ENCODE results near the gene UBE2L6.

The UBE2L6 gene

GRCh38 chr11:57588046-57588710, 20.7 kb upstream of the UBE2L6 start:
- no peak for TF ChIP-seq GATA3 (IDR thresholded peaks at IDR 0.05; ENCODE audit: low read depth, low read length)
- no peak for TF ChIP-seq GATA2 (IDR thresholded peaks at IDR 0.05; ENCODE audit: low read depth, low read length)

- TF ChIP-seq GATA3 (IDR thresholded peaks at IDR 0.05; ENCODE audit: low read depth, low read length) (no peak), GATA2 (IDR thresholded peaks at IDR 0.05; ENCODE audit: low read depth, low read length) (no peak)
Observed at GRCh38 chr11:57586711-57587245, 19.3 kb upstream of the UBE2L6 start.

DNA sequence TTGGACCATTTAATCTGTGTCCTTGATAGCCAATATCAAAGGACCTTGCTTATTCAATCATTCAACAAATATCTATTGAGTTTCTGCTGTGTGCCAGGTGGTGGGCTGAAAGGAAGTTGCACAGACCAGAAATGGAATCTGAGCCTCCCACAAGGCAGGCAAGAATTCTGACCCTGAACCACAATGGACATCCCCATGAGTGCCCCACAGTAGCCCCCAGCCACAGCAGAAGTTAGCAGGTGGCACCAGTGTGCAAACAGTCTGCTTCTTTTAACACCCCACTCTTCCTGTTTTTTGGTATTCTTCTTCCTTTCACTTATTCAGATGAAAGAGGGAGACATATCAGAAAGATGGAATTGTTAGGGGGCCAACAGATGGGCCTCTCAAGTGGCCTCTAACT, 17.8 kb upstream of the UBE2L6 start:
- TF ChIP-seq GATA2 (IDR thresholded peaks at IDR 0.05; ENCODE audit: low read depth, low read length) (no peak), GATA3 (IDR thresholded peaks at IDR 0.05; ENCODE audit: low read depth, low read length) (no peak)

- TF ChIP-seq GATA3 (IDR thresholded peaks at IDR 0.05; ENCODE audit: low read depth, low read length): no peak
- no peak for TF ChIP-seq GATA2 (IDR thresholded peaks at IDR 0.05; ENCODE audit: low read depth, low read length)
Observed at GRCh38 chr11:57584341-57584740, 16.9 kb upstream of the UBE2L6 start.

DNA sequence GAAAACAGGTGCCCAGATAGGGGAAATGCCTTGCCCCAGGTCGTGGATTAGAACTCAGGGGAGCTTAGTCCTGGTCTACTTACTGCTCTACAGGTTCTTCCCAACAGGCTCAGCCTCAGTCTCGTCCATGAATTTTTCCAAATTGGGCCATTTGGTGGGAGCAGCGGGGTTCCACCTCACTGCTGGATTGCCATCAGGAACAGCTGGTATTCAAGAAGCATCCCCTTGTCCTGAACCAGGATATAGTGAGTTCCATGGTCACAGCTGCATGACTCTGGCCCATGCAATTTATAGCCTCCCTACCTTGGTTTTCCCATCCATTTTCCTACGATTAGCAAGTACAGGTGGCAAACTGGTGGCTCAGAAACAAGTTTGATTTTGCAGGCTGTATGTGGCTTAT, 6.6 kb upstream of the UBE2L6 start:
- TF ChIP-seq GATA3 (IDR thresholded peaks at IDR 0.05; ENCODE audit: low read depth, low read length) (no peak), GATA2 (IDR thresholded peaks at IDR 0.05; ENCODE audit: low read depth, low read length) (no peak)

GRCh38 chr11:57571606-57572005, 4.1 kb upstream of the UBE2L6 start:
- TF ChIP-seq GATA2 (IDR thresholded peaks at IDR 0.05; ENCODE audit: low read depth, low read length): no peak
- no peak for TF ChIP-seq GATA3 (IDR thresholded peaks at IDR 0.05; ENCODE audit: low read depth, low read length)

- no peak for TF ChIP-seq GATA2 (IDR thresholded peaks at IDR 0.05; ENCODE audit: low read depth, low read length)
- no peak for TF ChIP-seq GATA3 (IDR thresholded peaks at IDR 0.05; ENCODE audit: low read depth, low read length)
Observed at GRCh38 chr11:57568330-57568766, 876 bp upstream of the UBE2L6 start.

DNA sequence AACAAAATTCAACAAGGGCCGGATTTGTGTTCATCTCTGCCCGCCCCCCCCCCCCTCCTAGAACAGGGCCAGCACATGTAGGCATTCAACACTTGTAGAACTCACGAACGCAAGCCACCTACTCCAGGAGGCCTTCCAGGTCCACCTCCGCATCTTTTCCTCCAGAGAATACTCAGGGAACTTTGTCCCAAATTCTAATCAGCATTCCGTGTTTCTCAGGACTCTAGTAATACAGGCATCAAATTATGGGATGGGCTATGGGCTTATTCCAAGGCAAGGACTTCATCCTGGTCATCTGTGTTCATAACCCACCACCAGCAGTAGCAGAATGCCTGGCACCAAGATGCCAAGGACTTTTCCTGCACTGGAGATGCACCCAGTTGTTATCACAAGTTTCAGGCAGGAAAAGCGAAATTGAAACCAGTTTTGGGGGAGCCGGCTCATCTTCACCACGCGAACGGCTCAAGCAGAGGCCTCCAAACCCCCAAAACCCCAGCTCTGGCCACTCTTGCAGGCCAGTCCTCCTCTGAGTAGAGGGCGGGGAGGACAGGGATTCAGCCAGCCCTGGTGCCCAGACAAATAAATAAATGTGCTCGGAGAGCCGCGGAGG, 462 bp downstream of the UBE2L6 start:
- TF ChIP-seq GATA3 (IDR thresholded peaks at IDR 0.05; ENCODE audit: low read depth, low read length) (no peak), GATA2 (IDR thresholded peaks at IDR 0.05; ENCODE audit: low read depth, low read length) (no peak)

DNA sequence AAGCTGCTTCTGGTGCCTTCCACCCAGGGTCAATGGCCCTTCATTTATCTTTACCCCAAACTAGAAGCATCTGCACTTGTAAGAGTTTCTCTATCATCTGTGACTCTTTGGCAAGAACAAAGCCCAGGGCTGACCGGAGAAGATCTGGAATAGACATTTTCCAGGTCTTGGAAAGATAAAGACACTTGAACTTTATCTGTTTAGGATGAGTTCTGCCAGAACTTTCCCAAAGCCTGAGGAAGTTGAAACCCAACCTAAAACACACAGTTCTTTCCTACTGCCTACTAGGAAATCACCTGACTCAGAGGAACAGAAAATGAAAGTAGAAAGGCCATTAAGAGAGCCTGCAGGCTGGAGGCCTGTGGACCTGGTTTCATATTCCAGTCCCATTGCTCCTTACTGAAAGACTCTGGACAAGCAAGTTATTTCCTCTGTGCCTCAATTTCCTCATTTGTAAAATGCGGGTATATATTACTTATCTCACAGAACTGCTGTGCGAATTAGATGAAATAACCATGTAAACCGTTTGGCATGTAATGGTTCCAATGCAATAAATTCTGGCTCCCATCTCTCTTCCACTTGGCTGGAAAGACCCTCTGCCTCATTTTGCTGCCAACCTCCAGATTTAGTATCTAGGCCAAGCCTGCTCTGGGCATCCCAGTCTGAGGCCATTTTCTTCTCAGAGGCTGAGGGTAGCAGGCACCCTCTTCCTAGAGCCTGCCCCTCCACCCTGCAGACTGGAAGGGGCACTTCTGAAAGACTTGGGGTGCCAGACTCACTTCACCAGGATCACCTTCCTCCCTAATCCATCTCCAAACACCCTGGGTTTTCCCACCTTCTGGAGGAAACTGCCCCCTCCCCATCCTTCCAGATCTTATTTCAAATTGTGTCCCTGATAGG, 1.2 kb downstream of the UBE2L6 start:
- TF ChIP-seq GATA2 (IDR thresholded peaks at IDR 0.05; ENCODE audit: low read depth, low read length): no peak
- no peak for TF ChIP-seq GATA3 (IDR thresholded peaks at IDR 0.05; ENCODE audit: low read depth, low read length)

GRCh38 chr11:57562596-57562995, 4.9 kb downstream of the UBE2L6 start:
- TF ChIP-seq GATA3 (IDR thresholded peaks at IDR 0.05; ENCODE audit: low read depth, low read length): no peak
- no peak for TF ChIP-seq GATA2 (IDR thresholded peaks at IDR 0.05; ENCODE audit: low read depth, low read length)

DNA sequence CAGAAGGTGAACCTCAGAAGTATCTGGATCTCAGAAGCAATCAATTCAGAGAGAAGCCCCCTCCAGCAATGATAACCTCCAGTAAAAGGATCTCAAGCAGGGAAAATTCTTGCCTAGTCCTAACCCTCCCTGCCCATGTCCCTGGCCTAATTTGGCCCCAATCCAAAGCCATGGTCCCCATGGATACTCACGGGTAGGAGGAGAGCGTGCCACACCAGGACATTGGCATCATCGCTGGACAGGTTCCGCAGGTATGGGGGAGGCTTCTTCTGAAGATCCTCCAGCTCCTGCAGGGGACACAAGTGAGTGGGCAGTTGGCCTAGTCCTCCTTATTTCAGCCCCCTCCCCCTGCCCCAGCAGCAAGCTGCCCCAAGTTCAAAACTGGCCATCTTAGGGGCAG, 7.3 kb downstream of the UBE2L6 start:
- TF ChIP-seq GATA3 (IDR thresholded peaks at IDR 0.05; ENCODE audit: low read depth, low read length): no peak
- TF ChIP-seq GATA2 (IDR thresholded peaks at IDR 0.05; ENCODE audit: low read depth, low read length): no peak

DNA sequence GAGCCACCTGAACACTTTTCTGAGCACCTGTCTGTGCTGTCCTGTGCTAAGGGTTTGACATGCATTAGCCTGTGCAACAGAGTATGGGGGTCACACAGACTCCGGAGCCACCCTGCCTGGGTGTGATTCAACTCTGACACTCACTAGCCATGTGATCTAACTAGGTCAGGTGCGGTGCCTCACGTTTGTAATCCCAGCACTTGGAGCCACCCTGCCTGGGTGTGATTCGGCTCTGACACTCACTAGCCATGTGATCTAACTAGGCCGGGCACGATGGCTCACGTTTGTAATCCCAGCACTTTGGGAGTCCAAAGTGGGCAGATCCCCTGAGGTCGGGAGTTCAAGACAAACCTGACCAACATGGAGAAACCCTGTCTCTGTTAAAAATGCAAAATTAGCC, 11.4 kb downstream of the UBE2L6 start:
- TF ChIP-seq GATA2 (IDR thresholded peaks at IDR 0.05; ENCODE audit: low read depth, low read length) (no peak), GATA3 (IDR thresholded peaks at IDR 0.05; ENCODE audit: low read depth, low read length) (no peak)

- no peak for TF ChIP-seq GATA3 (IDR thresholded peaks at IDR 0.05; ENCODE audit: low read depth, low read length)
- no peak for TF ChIP-seq GATA2 (IDR thresholded peaks at IDR 0.05; ENCODE audit: low read depth, low read length)
Observed at GRCh38 chr11:57555393-57555792, 12.1 kb downstream of the UBE2L6 start.

GRCh38 chr11:57552479-57552878, 15.0 kb downstream of the UBE2L6 start:
- TF ChIP-seq GATA3 (IDR thresholded peaks at IDR 0.05; ENCODE audit: low read depth, low read length): no peak
- no peak for TF ChIP-seq GATA2 (IDR thresholded peaks at IDR 0.05; ENCODE audit: low read depth, low read length)
